ENCODE results near the gene KCTD14. TPM values are rescaled to one million over a fixed set of nuclear protein-coding genes. Genes with fewer than 3 reads are reported as not detected.
A peak's percentile ranks its signal among the peaks of the same experiment; 100 is the strongest.

Gene KCTD14
- total and polyA plus RNA-seq, 9 of the 15 experiments (the other 6 are each of a cell fraction or from before 2014, with no cell fraction given), result 0.04 to 0.30 (median 0.11) TPM; not detected in 2

DNA sequence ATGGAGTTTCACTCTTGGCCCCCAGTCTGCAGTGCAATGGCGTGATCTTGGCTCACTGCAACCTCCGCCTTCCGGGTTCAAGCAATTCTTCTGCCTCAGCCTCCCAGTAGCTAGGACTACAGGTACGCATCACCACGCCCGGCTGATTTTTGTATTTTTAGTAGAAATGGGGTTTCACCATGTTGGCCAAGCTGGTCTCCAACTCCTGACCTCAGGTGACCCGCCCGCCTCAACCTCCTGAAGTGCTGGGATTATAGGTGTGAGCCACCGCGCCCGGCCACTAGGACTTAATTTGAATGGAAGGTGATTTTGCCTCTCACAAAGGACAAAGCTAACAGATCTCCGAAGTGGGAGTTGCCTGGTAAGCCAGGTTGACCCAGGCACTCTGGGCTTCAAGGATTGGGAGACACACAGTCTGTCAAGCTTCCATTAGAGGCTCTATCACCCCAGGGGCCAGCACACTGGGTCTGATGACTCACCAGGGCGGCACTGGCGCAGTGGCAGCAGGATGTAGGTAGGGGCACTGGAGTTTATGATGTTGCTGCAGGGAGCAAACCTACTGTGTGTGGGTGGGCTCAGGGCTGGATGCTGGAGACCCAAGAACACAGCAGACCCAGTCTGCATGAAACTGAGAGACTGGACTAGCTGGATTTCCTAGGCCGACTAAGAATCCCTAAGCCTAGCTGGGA is 17.8 kb upstream of the KCTD14 start (continued):
- TF ChIP-seq, protein P1, sequence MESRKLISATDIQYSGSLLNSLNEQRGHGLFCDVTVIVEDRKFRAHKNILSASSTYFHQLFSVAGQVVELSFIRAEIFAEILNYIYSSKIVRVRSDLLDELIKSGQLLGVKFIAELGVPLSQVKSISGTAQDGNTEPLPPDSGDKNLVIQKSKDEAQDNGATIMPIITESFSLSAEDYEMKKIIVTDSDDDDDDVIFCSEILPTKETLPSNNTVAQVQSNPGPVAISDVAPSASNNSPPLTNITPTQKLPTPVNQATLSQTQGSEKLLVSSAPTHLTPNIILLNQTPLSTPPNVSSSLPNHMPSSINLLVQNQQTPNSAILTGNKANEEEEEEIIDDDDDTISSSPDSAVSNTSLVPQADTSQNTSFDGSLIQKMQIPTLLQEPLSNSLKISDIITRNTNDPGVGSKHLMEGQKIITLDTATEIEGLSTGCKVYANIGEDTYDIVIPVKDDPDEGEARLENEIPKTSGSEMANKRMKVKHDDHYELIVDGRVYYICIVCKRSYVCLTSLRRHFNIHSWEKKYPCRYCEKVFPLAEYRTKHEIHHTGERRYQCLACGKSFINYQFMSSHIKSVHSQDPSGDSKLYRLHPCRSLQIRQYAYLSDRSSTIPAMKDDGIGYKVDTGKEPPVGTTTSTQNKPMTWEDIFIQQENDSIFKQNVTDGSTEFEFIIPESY (CRISPR knock-in tag; IDR thresholded peaks at IDR 0.05), result peak; percentile 93
- TF ChIP-seq RFX7 (CRISPR knock-in tag; IDR thresholded peaks at IDR 0.05) (no peak), EP400 (IDR thresholded peaks at IDR 0.05) (no peak), SAP30 (IDR thresholded peaks at IDR 0.05; ENCODE audit: borderline replicate concordance, insufficient read depth, low read depth, low read length, poor library complexity, severe bottlenecking) (no peak), BHLHE40 (IDR thresholded peaks at IDR 0.05; ENCODE audit: low read length) (no peak), NCOA6 (IDR thresholded peaks at IDR 0.05) (no peak), CBX1 (IDR thresholded peaks at IDR 0.05; ENCODE audit: low read depth) (no peak), ZNF197 (CRISPR knock-in tag; IDR thresholded peaks at IDR 0.05; ENCODE audit: low read depth) (no peak), PCBP1 (IDR thresholded peaks at IDR 0.05; ENCODE audit: low read depth, low read length, poor library complexity, severe bottlenecking) (no peak), MTA3 (IDR thresholded peaks at IDR 0.05; ENCODE audit: borderline replicate concordance) (peak; percentile 67; the same call in 1 of the 2 replicates)
- TF ChIP-seq, protein P2, sequence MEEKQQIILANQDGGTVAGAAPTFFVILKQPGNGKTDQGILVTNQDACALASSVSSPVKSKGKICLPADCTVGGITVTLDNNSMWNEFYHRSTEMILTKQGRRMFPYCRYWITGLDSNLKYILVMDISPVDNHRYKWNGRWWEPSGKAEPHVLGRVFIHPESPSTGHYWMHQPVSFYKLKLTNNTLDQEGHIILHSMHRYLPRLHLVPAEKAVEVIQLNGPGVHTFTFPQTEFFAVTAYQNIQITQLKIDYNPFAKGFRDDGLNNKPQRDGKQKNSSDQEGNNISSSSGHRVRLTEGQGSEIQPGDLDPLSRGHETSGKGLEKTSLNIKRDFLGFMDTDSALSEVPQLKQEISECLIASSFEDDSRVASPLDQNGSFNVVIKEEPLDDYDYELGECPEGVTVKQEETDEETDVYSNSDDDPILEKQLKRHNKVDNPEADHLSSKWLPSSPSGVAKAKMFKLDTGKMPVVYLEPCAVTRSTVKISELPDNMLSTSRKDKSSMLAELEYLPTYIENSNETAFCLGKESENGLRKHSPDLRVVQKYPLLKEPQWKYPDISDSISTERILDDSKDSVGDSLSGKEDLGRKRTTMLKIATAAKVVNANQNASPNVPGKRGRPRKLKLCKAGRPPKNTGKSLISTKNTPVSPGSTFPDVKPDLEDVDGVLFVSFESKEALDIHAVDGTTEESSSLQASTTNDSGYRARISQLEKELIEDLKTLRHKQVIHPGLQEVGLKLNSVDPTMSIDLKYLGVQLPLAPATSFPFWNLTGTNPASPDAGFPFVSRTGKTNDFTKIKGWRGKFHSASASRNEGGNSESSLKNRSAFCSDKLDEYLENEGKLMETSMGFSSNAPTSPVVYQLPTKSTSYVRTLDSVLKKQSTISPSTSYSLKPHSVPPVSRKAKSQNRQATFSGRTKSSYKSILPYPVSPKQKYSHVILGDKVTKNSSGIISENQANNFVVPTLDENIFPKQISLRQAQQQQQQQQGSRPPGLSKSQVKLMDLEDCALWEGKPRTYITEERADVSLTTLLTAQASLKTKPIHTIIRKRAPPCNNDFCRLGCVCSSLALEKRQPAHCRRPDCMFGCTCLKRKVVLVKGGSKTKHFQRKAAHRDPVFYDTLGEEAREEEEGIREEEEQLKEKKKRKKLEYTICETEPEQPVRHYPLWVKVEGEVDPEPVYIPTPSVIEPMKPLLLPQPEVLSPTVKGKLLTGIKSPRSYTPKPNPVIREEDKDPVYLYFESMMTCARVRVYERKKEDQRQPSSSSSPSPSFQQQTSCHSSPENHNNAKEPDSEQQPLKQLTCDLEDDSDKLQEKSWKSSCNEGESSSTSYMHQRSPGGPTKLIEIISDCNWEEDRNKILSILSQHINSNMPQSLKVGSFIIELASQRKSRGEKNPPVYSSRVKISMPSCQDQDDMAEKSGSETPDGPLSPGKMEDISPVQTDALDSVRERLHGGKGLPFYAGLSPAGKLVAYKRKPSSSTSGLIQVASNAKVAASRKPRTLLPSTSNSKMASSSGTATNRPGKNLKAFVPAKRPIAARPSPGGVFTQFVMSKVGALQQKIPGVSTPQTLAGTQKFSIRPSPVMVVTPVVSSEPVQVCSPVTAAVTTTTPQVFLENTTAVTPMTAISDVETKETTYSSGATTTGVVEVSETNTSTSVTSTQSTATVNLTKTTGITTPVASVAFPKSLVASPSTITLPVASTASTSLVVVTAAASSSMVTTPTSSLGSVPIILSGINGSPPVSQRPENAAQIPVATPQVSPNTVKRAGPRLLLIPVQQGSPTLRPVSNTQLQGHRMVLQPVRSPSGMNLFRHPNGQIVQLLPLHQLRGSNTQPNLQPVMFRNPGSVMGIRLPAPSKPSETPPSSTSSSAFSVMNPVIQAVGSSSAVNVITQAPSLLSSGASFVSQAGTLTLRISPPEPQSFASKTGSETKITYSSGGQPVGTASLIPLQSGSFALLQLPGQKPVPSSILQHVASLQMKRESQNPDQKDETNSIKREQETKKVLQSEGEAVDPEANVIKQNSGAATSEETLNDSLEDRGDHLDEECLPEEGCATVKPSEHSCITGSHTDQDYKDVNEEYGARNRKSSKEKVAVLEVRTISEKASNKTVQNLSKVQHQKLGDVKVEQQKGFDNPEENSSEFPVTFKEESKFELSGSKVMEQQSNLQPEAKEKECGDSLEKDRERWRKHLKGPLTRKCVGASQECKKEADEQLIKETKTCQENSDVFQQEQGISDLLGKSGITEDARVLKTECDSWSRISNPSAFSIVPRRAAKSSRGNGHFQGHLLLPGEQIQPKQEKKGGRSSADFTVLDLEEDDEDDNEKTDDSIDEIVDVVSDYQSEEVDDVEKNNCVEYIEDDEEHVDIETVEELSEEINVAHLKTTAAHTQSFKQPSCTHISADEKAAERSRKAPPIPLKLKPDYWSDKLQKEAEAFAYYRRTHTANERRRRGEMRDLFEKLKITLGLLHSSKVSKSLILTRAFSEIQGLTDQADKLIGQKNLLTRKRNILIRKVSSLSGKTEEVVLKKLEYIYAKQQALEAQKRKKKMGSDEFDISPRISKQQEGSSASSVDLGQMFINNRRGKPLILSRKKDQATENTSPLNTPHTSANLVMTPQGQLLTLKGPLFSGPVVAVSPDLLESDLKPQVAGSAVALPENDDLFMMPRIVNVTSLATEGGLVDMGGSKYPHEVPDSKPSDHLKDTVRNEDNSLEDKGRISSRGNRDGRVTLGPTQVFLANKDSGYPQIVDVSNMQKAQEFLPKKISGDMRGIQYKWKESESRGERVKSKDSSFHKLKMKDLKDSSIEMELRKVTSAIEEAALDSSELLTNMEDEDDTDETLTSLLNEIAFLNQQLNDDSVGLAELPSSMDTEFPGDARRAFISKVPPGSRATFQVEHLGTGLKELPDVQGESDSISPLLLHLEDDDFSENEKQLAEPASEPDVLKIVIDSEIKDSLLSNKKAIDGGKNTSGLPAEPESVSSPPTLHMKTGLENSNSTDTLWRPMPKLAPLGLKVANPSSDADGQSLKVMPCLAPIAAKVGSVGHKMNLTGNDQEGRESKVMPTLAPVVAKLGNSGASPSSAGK (IDR thresholded peaks at IDR 0.05), result no peak; the same call in none of the 2 replicates
